Measurements from ENCODE around the gene ELOVL2.

The ELOVL2 gene

DNA sequence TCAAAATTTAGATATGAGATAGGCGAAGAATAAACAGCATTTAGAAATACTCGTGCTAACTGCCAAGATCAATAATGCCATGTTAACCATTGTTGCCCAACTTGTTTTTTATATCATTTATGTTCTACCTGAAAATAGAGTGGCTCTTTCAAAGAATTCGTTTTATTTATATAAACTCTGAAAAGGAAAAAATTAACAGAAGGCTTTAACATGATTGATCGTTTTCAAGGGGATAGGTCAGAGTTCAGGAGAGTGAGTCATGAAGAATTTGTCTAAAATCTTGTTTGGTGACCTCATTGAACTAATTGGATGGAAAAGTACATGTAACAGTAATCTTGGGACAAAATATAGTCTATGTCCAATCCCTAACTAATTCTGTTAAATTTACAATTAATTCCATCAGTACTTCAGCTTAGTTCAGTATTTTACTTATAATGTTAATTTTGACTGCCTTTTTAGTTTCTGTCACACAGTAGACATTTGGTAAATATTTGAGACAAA lies 11.1 kb upstream of the ELOVL2 start:
- DNase-seq: no peak

DNA sequence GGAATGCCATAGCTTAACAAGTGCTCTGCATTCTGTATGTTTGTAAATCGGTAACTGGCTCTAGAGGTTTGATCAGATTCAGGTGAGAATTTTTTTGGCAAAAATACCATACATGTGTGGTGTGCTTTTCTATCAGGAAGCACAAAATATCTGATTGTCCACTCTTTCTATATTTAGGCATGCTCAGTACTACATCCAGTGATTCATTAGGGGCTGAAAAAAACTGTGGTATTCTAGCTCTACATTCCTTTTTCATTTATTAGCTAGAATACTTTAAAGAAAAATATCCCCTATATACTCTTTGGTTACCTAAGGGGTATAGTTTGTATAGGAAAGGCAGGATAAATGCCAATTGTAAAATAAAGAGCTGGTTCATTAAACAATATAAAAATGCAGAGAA lies 10.6 kb upstream of the ELOVL2 start:
- no peak for DNase-seq

DNA sequence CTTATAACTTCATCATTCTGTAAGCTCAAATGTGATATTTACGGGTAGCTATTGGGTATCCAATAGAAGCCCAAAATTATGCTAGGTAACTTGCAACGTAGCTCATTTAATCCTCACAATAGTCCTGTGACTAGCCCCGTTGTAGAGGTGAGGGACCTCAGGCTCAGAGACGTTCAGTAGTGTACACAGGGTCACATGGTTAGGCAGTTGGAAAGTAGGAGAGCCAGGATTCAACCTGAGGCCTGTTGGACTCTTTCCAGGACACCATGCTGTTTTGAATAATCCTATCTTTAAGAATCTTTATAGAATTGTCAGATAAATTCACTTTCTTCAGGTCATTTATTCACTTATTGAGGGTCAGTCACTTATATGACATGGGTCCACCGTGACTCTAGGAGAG lies 9.2 kb upstream of the ELOVL2 start:
- DNase-seq: no peak

DNA sequence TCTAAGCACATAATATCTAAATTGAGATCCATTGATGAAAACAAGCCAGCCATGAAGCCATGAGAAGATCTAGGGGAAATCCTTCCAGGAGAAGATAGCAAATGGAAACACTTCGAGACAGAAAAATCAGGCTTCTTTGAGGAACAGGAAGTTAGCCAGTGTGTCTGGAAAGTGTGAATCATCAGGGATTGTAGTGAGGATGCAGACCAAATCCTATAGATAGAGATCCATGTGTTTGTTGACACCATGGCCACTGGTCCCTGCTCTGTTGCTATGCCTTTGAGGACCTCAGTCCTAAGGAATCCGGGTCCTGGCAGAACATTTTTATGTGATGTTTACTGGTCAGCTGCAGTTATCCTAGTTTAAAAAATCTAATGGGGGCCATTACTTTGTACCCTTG lies 6.6 kb upstream of the ELOVL2 start:
- DNase-seq: no peak

DNA sequence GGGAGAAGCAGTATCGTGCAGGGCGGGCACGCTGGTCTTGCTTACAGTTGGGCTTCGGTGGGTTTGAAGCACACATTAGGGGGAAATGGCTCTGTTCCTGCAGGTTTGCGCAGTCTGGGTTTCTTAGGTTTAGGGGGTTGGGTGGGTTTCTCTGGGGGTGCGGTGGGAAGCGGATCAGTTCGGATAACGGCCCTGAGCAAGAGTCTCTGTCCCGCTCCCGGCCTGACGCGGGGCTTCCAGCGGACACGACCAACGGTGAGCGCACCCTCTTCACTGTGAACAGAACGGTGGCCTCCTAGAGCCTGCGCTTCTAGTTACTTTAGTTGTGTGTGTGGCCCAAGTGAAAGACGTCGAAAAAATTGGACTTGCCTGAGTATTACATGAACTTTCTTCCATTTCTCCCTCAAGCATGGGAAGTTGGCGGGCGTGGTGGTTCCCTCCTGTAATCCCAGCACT lies 635 bp upstream of the ELOVL2 start:
- DNase-seq: no peak

DNA sequence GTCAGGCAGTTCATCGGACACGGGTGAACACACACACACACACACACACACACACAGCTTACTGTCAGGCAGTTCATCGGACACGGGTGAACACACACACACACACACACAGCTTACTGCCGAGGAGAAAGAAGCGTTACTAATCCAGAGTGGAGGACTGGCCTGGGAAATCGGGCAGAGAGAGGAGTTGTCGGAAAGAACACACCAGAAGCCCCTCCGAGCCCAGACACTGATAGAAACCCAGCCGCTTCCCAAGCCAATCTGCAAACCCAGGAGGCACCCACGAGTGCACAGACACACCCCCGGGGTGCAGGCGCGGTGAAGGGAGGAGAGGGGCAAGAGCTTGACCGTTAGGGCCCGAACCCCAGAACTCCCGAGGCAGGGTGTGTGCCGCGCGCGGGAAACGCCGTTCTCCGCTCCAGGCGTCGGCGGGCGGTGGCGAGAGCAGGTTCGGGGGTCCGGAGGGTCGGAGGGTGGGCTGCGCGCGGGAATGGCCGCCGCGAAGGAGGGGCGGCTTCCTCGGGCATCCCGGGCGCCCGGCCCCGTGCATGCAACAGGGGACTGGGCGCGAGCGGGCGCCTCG lies 636 bp downstream of the ELOVL2 start:
- no peak for DNase-seq

DNA sequence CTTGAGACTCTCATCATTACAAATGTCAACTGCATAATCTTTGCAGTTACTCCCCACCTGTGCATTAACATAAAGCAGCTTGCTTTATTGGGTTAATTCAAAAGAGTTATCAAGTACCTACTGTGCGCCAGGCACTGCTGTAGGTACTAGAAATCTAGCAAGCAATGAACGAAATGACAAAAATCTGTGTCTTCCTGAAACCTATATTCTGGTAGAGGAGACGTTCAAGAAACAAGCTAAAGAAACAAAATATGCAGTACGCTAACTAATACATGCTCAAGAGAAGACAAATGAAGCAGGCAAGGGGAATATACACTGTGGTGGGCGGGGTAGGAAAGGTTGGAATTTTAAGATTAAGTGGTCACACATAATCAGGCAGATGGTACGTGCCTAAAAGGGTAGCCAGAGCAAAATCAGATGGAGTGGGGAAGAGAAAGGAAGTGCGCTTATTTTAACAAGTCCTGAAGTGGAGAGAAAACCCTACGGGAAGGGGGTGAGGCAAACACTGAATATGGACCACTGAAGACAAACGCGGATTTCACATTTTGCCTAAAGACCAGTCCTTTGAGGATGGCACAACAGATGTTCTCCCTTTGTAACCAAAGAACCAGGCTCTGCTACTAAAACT lies 1.2 kb downstream of the ELOVL2 start:
- DNase-seq: no peak

DNA sequence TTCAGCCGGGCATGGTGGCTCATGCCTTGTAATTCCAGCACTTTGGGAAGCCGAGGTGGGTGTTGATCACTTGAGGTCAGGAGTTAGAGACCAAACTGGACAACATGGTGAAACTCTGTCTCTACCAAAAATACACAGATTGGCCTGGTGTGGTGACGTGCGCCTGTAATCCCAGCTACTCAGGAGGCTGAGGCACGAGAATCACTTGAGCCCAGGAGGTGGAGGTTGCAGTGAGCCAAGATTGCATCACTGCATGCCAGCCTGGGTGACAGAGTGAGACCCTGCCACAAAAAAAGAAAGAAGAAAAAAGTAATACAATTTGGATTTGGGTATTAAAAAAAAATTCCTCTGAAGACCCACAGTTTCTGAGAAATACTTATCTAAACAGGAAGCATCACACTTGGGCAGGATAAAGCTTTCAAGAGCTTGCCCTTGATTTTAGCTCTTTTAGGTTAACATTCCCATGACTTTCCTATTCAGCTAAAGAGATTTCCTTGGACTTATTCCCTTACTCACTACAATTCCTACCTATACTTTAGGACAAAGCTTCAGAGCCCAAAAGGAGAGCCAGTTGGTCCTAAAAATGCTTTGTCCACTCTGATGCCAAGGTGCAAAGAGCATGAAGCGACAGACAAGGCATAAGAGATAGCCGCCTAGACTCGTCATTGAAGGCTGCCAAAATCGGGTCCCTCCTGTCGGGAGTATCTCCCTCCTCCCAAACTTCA lies 1.9 kb downstream of the ELOVL2 start:
- DNase-seq: no peak

DNA sequence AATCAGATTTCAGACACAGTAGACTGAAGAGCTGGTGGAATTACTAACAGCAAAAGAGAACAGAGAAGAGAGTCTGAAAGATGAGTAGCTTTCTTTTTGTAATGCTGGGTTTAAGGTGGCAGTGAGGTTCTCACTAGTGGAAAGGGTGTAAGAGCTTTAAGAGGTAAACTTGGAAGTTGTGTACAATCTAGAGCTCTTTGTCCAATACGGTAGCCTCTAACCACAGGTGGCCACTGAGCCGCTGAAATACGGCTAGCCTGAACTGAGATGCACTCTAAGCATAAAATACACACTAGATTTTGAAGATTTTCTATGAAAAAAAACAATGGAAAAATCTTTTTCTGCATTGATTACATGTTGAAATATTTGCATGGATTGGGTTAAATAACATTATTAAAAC lies 4.0 kb downstream of the ELOVL2 start:
- no peak for DNase-seq

DNA sequence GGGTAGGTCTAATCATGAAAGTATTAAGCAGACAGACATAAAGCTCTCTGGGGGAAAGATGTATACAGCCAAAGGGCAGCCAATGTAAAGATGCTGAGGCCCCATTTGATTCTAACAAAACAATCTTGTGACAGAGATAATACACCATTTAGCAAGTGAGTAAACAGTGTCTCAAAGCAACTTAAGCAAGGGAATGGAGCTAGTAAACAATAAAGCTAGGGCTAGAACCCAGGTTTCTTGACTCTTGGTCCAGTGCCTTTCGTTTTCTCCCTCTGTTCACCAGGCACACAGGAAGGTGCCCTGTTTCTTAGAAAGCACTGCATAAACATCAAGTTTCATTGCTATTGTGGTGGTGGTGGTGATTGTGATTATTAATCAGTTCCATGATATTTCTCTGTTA lies 5.1 kb downstream of the ELOVL2 start:
- no peak for DNase-seq

DNA sequence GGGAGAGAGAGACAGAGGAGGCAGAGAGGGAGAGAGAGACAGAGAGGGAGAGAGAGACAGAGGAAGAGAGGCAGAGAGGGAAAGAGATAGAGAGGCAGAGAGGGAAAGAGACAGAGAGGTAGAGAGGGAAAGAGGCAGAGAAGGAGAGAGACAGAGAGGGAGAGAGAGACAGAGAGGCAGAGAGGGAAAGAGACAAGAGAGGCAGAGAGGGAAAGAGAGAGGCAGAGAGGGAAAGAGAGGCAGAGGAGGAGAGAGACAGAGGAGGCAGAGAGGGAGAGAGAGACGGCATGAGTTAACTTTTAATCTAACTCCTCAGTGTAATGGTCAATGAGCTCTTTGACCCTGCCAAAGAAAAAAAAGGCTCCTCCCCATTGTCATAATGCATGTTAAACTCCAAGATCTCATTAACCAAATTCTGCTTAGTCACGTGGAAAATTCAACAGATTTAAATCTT lies 7.1 kb downstream of the ELOVL2 start:
- no peak for DNase-seq

DNA sequence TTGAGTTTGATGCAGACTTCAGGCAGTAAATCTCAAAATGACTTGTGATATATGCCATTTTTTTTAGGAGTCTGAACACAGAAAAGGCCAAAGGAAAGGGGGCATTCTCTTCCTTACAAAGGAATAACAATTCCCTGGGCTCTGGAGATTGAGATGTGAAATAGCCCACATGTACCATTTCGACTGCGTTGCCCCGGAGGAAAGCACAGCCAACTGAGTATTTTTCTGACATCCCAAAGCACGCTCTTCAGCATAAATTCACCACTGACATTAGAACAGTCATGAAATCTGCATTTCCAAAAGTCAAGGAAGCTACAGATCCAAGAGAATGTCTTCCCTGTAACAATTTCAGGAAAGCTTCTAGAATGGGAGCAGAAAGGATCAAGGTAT lies 7.8 kb downstream of the ELOVL2 start:
- DNase-seq: no peak

DNA sequence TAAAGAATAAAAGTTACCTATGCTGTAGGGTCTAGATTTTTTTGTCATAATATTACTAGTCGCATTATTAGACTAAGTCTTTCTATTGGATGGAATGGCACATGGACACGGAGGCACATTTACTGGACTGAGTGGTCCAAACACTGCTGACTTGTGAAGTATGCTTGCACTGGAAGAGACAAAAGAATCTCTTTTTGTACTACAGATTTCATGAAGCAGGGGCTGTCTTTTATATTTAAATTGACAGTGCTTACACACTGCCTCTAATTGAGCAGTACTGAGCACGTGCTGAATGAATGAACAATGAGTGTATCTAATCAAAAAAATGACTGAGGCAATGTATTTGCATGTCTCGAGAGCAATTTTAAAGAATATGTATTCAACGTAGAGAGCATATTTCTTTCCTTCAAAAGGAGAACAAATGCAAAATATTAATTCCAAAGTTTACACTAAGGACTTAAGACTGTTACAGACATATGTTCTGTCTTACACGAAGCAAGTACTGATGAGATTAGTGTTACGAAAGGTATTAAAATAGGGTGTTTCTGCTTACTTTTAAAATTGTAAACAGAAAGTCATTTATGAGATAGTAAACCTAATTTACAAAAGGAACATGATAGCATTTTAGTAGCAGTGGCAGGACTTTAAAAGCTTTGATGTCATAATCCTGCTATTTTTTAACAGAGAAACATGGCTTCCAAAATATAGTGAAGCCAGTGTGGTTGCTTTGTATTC lies 8.3 kb downstream of the ELOVL2 start:
- no peak for DNase-seq

DNA sequence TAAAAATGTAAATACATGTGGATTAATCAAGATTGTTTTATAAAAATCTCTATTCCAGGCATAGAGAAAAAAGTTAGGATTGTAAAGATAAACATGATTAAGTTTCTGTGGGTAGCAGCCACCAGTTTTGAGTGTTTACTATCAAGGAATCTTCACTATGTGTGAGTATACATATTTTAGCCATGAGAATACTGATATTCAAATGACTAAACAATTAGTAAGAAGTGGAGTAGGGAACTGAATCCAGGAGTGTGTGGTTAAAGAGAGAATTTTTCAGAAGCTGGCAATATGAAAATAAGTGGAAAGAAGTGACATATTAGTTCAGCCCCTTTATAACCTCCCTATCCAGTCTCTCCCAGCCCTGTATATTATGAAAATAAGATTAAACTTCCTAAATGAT lies 10.3 kb downstream of the ELOVL2 start:
- no peak for DNase-seq

DNA sequence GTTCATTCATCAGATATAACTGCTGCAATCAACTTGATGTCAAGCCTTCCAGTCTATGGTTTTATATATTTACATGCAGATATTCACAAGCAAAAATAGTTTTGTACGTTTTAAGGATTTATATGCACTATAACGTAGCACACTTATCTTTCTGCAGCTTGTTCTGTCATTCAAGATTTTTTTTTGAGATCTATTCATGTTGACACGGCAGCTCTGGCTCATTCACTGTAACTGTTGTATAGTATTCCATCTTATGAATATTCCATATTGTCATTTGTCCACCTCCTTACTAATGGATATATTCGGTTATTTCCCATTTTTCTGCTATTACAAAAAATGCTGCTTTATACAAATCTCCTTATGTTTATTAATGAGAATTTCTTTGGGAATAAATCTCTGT lies 13.2 kb downstream of the ELOVL2 start:
- no peak for DNase-seq

DNA sequence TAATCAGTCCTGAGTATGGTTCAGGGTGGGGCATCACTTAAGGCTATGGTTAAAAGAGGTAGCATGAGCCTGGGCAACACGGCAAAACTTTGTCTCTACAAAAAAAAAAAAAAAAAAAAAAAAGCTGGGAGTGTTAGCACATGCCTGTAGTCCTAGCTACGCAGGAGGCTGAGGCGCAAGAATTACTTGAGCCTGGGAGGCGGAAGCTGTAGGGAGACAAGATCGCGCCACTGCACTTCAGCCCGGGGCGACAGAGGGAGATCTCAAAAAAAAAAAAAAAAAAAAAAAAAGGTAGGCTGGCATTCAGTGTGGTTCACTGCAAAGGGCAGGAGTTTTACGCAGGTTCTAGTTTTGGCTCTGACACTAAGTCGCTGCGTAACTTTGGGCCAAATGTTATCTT lies 15.1 kb downstream of the ELOVL2 start:
- no peak for DNase-seq

DNA sequence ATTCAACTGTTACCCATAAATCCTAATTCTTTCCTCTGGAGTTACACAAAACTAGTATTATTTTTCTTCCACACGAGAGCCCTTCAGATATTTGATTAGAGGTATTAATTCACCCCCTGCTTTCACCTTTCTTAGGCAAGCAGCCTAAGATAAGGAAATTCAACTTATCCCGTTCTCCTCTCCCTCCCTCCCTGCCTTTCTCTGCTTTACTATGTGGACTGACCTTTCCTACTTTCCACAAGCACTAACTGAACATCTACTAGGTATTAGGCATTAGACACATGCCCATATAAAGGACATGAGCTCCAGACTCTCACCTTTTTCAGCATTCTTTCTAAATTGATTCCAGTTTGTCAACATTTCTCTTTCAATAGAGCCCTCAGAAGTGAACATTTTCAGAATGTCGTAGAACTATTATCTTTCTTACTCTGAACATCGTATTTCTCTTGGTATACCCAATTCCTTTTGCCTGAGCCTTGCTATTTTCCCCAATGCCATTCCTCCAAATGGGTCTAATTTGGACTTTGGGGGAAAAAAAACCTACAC lies 16.5 kb downstream of the ELOVL2 start:
- no peak for DNase-seq

DNA sequence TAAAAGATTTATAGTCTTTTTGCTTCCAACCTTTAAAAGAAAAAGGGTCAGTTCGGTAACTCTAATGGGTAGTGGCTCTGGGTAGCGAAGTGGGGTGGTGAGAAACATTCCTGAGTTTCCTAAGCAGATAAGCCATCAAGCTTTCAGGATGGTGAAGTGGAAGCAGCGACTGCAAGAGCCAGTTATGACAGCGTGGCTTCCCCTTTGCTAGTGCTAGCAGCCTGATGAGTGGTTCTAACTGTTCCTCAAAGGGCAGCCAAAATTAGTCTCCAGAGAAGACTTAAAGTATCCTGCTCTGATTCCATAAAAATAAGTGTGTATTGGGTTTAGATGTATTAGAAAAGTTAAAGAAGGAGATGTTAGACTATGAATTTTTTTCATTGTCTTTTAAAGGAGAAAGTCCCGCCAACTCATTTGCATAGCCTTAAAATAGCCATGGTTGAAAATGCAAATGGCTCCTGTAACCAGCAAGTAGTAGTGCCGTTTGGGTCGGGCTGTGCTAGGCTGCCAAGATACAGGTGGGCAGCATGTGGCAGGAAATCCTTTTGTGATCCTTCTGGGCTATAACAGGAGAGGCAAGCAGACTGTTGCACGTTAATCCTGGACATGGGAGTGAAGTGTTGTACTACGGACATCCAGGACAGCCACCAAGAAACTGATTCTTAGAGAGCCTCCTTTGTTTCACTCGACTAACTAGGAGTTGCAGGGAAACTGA lies 18.0 kb downstream of the ELOVL2 start:
- no peak for DNase-seq

DNA sequence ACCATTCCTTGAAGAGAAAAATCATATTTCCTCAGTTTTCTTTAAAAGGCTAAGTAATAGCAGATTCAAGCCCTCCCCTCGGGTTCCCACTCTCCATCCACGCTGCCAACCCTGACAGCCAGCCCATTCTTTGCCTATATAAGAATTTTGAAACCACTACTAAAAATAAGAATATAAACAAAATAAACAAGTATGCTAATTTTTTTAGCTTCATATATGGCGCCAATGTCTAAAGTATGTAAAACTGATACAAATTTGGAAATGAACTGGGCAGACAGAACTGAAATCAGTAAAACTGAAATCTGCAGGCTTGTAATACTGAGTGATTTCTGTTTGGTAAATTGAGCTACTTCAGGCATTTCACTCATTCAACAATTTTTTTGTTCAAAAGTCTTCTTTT lies 19.0 kb downstream of the ELOVL2 start:
- no peak for DNase-seq

DNA sequence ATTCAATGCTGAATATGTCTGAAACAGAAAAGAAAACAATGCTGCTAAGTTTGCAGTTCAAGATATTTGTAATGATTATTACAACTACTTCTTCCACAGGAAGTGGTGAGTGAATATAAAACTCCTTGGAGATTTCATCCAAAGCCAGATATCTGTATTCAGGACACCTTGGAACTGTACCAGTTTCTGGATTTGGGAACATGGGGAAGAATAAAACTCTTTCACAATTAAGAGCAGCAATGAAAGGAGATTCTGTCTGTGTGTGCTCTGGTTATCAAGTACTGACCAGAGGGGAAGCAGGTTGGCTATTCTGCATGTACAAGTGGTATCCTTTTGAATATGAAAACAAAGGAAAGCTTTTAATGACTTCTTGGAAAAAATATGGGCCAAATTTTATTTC lies 21.1 kb downstream of the ELOVL2 start:
- no peak for DNase-seq

DNA sequence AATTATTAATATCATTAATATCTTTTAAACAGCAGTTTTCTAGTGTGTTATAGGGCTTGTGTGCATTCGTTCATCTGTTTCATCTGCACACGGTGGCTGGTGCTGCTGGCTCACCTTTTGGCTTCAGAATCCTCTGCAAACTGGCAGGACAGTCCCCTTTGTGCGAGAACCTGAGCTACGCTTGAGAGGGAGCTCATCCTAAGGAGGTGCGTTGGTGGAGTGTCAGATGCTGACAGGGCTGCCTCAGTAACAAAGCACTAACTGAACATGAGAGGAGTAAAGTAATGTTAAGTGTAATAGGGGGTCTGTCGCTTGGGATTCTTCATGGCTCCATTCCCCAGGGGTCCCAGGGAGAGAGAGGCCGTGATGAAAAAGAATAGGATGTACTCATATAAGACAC lies 22.4 kb downstream of the ELOVL2 start:
- no peak for DNase-seq

DNA sequence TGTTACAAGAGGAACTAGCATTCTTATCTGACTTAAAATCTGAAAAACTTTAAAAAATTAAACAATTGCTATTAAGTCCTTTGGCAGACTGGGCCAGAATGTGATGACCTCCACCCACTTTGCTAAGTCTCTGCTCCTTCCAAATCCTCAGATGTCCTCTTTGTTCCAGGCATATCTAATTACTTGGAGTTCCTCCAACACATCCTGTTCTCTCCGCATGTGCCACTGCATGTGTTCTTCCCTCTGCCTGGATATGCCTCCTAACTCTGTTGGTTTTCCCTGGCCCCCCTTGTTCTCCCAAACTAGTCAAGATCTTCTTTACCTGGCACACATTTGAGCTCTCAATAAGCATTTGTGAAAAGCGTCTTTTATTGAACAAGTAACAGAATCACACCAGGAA lies 23.1 kb downstream of the ELOVL2 start:
- DNase-seq: no peak

DNA sequence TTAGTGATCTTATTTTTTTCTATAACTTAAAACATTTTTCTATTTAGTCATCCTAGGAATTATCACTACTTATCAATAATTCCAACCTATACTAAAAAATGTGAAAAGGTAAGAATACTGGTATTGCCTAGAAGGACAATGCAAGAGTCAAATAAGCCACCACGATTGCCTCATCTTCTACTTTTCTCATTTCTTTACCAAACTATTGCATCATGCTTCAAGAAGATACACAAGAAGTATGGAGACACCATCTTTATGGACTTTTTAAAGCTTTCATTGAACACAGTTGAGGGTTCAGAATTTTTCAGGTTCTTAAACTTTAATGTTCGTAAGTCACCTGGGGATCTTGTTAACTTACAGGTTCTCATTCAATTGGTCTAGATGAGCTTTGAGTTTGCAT lies 25.9 kb downstream of the ELOVL2 start:
- DNase-seq: no peak
